H4 (cell line): ENCODE results near the gene KNCN. TPM values are rescaled to one million over a fixed set of nuclear protein-coding genes. Genes with fewer than 3 reads are reported as not detected.

Source experiments
- DNase-seq: peaks from one replicate; pipeline ENCODE4 v3.0.0-alpha.2; 2015; ENCODE audit warnings: low spot score
- total RNA-seq: library from RNA; depleted of rRNA; stranded (reverse); fragments of >200 nt; shearing (Covaris generic); gene quantifications from 2 replicates; pipeline ENCODE4 v1.2.3, GENCODE V29; 2014; rRNA removed

The KNCN gene
- not detected in 2 replicates for total RNA-seq

GRCh38 chr1:46551597-46552095 lies at the start of gene KNCN:
Gene KNCN, minus strand, starts transcription at chr1:46551647. Its CDS starts 432 bp downstream, at chr1:46551215.
- no peak for DNase-seq

GRCh38 chr1:46599059-46599970 lies 47.9 kb upstream of the KNCN start:
- no peak for DNase-seq

- no peak for DNase-seq
Measured at GRCh38 chr1:46596846-46597245, 45.4 kb upstream of the KNCN start.

- no peak for DNase-seq
Measured at GRCh38 chr1:46596036-46596435, 44.6 kb upstream of the KNCN start.

GRCh38 chr1:46595127-46595526 lies 43.7 kb upstream of the KNCN start:
- no peak for DNase-seq

- no peak for DNase-seq
Measured at GRCh38 chr1:46594063-46594462, 42.6 kb upstream of the KNCN start.

GRCh38 chr1:46592823-46593222 lies 41.4 kb upstream of the KNCN start:
- DNase-seq: no peak

GRCh38 chr1:46589529-46589928 lies 38.1 kb upstream of the KNCN start:
- DNase-seq: no peak

- DNase-seq: no peak
Measured at GRCh38 chr1:46587069-46587468, 35.6 kb upstream of the KNCN start.

GRCh38 chr1:46585312-46585938 lies 34.0 kb upstream of the KNCN start:
- DNase-seq: no peak

- DNase-seq: no peak
Measured at GRCh38 chr1:46583494-46583893, 32.0 kb upstream of the KNCN start.

GRCh38 chr1:46582972-46583371 lies 31.5 kb upstream of the KNCN start:
- DNase-seq: no peak

GRCh38 chr1:46581681-46582455 lies 30.4 kb upstream of the KNCN start:
- DNase-seq: no peak

- DNase-seq: no peak
Measured at GRCh38 chr1:46580140-46580903, 28.9 kb upstream of the KNCN start.

GRCh38 chr1:46577671-46578070 lies 26.2 kb upstream of the KNCN start:
- DNase-seq: no peak

GRCh38 chr1:46576596-46576995 lies 25.1 kb upstream of the KNCN start:
- DNase-seq: no peak

GRCh38 chr1:46575778-46576177 lies 24.3 kb upstream of the KNCN start:
- no peak for DNase-seq

GRCh38 chr1:46575300-46575699 lies 23.9 kb upstream of the KNCN start:
- DNase-seq: no peak

- no peak for DNase-seq
Measured at GRCh38 chr1:46571691-46572225, 20.3 kb upstream of the KNCN start.

- DNase-seq: no peak
Measured at GRCh38 chr1:46569884-46570725, 18.7 kb upstream of the KNCN start.
